Upper lobe of left lung (tissue), 4 donors: ENCODE measurements around the gene B3GLCT.

Experiments
- POLR2A ChIP-seq, 4 donors: fragments of 450-650 bp; IDR thresholded peaks; one replicate each; pipeline ENCODE4 v1.5.1; 2016 to 2017; ENCODE audit warnings: antibody characterized with exemption in 4 of 4, mild to moderate bottlenecking in 2 of 4
- POLR2AphosphoS5 ChIP-seq, 2 donors: sonication (generic); formaldehyde crosslinking; IDR thresholded peaks; one replicate each; pipeline ENCODE4 v1.5.1; 2017; ENCODE audit warnings: antibody characterized with exemption in 2 of 2

DNA sequence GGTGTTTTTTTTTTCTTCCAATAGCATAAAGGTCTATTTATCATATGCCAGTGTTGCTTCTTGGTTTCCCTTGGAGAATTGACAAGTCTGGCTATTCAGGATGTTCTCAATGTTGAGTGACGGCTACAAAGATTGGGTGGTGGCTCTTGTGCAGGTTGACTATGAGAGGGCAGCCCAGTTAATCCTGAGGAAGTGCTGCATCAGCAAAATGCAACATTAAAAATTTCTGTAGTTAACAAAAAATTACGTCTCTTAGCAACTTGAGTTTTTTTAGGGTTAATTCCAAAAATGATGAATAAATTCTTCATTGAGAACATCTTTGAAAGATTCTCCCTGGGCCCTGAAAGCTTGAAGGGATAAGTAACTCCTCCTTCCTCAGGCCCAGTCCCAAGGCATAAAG lies 147.1 kb downstream of the B3GLCT start:
- TF ChIP-seq POLR2A (IDR thresholded peaks at IDR 0.05) (no peak), POLR2AphosphoS5 (IDR thresholded peaks at IDR 0.05) (no peak)
